Panc1 (cell line): ENCODE data around the gene TSC2.
"Not testable (repeated sequence)": the region's sequence is repeated elsewhere in the genome, so short reads cannot be mapped to it uniquely, and the experiment has no call there.

Experiments used
- CTCF ChIP-seq: fragments of 450-650 bp; IDR thresholded peaks from 2 replicates; pipeline ENCODE4 v1.5.1; 2017; ENCODE audit warnings: mild to moderate bottlenecking
- POLR2AphosphoS5 ChIP-seq: IDR thresholded peaks from 2 replicates; pipeline ENCODE4 v1.6.1; 2012; ENCODE audit warnings: mild to moderate bottlenecking, low read depth, low read length, moderate library complexity

GRCh38 chr16:2116428-2116827 is 68.6 kb downstream of the TSC2 start:
- not testable (repeated sequence) for TF ChIP-seq POLR2AphosphoS5, CTCF
